Measurements from ENCODE around the gene GPATCH1. TPM values are rescaled to one million over a fixed set of nuclear protein-coding genes. Genes with fewer than 3 reads are reported as not detected.

The GPATCH1 gene
- total and polyA plus RNA-seq, 2 of the 13 experiments (the other 11 are each of a cell fraction or from before 2014, with no cell fraction given), result 6.8 to 6.9 TPM

GRCh38 chr19:33040994-33041827 is 39.8 kb upstream of the GPATCH1 start (continued):
- TF ChIP-seq TCF12 (IDR thresholded peaks at IDR 0.05), result no peak
- TF ChIP-seq TCF12 (CRISPR knock-in tag; IDR thresholded peaks at IDR 0.05), result 0 out of 2 replicates have a peak, but pooled peaks have one; percentile 24
- TF ChIP-seq ZNF230 (CRISPR knock-in tag; IDR thresholded peaks at IDR 0.05), result peak; percentile 77; the same call in 1 of the 2 replicates
- TF ChIP-seq GTF2F1 (IDR thresholded peaks at IDR 0.05; ENCODE audit: low read length), result peak; percentile 68; the same call in 1 of the 2 replicates
- no peak for TF ChIP-seq TMF1 (CRISPR knock-in tag; IDR thresholded peaks at IDR 0.05; ENCODE audit: low read depth)
- TF ChIP-seq DBP (CRISPR knock-in tag; IDR thresholded peaks at IDR 0.05; ENCODE audit: not compliant biosample characterization), result no peak
- no peak for TF ChIP-seq KAT2B (IDR thresholded peaks at IDR 0.05; ENCODE audit: borderline replicate concordance, low read depth, low read length)
- TF ChIP-seq NFKBIZ (CRISPR knock-in tag; IDR thresholded peaks at IDR 0.05), result peak; percentile 89
- TF ChIP-seq ZNF75D (CRISPR knock-in tag; IDR thresholded peaks at IDR 0.05; ENCODE audit: borderline replicate concordance), result no peak
- no peak for TF ChIP-seq ZFAT (CRISPR knock-in tag; conservative IDR thresholded peaks at IDR 0.05)
- no peak for TF ChIP-seq ZNF619 (CRISPR knock-in tag; IDR thresholded peaks at IDR 0.05)
- TF ChIP-seq SUZ12 (IDR thresholded peaks at IDR 0.05; ENCODE audit: low read depth, low read length), result no peak
- no peak for TF ChIP-seq MTERF4 (CRISPR knock-in tag; IDR thresholded peaks at IDR 0.05)
- TF ChIP-seq ARHGAP35 (CRISPR knock-in tag; IDR thresholded peaks at IDR 0.05; ENCODE audit: borderline replicate concordance), result peak; percentile 32; the same call in 1 of the 2 replicates
- TF ChIP-seq RCOR2 (CRISPR knock-in tag; IDR thresholded peaks at IDR 0.05), result peak; percentile 46
- TF ChIP-seq PRDM10 (CRISPR knock-in tag; IDR thresholded peaks at IDR 0.05; ENCODE audit: low read depth), result peak; percentile 68
- no peak for TF ChIP-seq AKAP8 (CRISPR knock-in tag; IDR thresholded peaks at IDR 0.05)
- TF ChIP-seq CBX1 (IDR thresholded peaks at IDR 0.05; ENCODE audit: low read depth), result peak; percentile 27
- TF ChIP-seq FOSL2 (CRISPR knock-in tag; IDR thresholded peaks at IDR 0.05), result peak; percentile 86
